Osteocyte (in vitro differentiated cells): Measurements from ENCODE around the gene ENAH. TPM values are rescaled to one million over a fixed set of nuclear protein-coding genes. Genes with fewer than 3 reads are reported as not detected.

ENCODE experiments used
- DNase-seq: peaks from one replicate; pipeline ENCODE4 v3.0.0; 2021; ENCODE audit warnings: mixed read lengths; ENCODE audit not compliant: unreplicated experiment; ENCODE audit errors: extremely low spot score
- H3K27ac Mint-ChIP-seq: one replicate; pipeline ENCODE4 v1.8.0; 2021; ENCODE audit warnings: mild to moderate bottlenecking, mixed read lengths; ENCODE audit not compliant: unreplicated experiment
- H3K27me3 Mint-ChIP-seq: one replicate; pipeline ENCODE4 v1.8.0; 2021; ENCODE audit warnings: mixed read lengths; ENCODE audit not compliant: unreplicated experiment
- H3K36me3 Mint-ChIP-seq: one replicate; pipeline ENCODE4 v1.8.0; 2021; ENCODE audit warnings: mixed read lengths; ENCODE audit not compliant: unreplicated experiment
- H3K4me1 Mint-ChIP-seq: one replicate; pipeline ENCODE4 v1.8.0; 2021; ENCODE audit warnings: mixed read lengths; ENCODE audit not compliant: unreplicated experiment
- H3K4me3 Mint-ChIP-seq: one replicate; pipeline ENCODE4 v1.8.0; 2021; ENCODE audit warnings: mild to moderate bottlenecking, moderate library complexity, mixed read lengths; ENCODE audit not compliant: unreplicated experiment
- H3K9me3 Mint-ChIP-seq: one replicate; pipeline ENCODE4 v1.8.0; 2021; ENCODE audit warnings: mixed read lengths; ENCODE audit not compliant: unreplicated experiment
- total RNA-seq: library from RNA; stranded (reverse); gene quantifications from 2 replicates; pipeline ENCODE4 v1.2.1, GENCODE V29; 2021
- TF ChIP-seq, protein P1 (sequence below): fragments of 200-600 bp; sonication (generic); IDR thresholded peaks from 2 replicates; pipeline ENCODE4 v1.5.0; 2021; ENCODE audit warnings: antibody characterized with exemption, mild to moderate bottlenecking, moderate library complexity

The ENAH gene
- total RNA-seq, 1 donor from 2014 or later = 232 TPM

DNA sequence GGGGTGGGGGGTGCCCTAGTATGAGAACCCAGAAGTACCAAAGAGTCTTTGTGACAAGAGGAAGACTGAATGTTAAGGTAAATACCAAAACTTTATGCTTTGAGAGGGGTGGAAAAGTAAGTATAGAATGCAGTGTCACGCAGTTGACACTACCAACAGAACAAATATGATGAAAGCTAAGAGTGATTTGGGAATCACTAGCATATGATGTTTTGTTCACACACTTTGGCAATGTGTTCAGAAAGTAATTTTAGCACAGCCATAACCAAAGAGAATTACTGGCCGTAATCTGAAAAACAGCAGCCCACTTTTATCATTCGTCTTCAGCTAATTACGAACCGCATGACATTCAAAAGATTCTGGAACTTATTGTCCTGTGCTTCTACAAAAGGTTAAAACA lies 59.5 kb downstream of the ENAH start:
- TF ChIP-seq, protein P1, sequence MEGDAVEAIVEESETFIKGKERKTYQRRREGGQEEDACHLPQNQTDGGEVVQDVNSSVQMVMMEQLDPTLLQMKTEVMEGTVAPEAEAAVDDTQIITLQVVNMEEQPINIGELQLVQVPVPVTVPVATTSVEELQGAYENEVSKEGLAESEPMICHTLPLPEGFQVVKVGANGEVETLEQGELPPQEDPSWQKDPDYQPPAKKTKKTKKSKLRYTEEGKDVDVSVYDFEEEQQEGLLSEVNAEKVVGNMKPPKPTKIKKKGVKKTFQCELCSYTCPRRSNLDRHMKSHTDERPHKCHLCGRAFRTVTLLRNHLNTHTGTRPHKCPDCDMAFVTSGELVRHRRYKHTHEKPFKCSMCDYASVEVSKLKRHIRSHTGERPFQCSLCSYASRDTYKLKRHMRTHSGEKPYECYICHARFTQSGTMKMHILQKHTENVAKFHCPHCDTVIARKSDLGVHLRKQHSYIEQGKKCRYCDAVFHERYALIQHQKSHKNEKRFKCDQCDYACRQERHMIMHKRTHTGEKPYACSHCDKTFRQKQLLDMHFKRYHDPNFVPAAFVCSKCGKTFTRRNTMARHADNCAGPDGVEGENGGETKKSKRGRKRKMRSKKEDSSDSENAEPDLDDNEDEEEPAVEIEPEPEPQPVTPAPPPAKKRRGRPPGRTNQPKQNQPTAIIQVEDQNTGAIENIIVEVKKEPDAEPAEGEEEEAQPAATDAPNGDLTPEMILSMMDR = no peak
- peaks cover 8% of the 10 kb centered on the region for H3K36me3 Mint-ChIP-seq
- no peaks in the 10 kb centered on the region for H3K9me3 Mint-ChIP-seq
- peaks cover 65% of the 10 kb centered on the region for H3K4me1 Mint-ChIP-seq
- H3K4me3 Mint-ChIP-seq = no peak overlapping the region
- DNase-seq = no peak
- no peaks in the 10 kb centered on the region for H3K27me3 Mint-ChIP-seq
- H3K27ac Mint-ChIP-seq = no peak overlapping the region

DNA sequence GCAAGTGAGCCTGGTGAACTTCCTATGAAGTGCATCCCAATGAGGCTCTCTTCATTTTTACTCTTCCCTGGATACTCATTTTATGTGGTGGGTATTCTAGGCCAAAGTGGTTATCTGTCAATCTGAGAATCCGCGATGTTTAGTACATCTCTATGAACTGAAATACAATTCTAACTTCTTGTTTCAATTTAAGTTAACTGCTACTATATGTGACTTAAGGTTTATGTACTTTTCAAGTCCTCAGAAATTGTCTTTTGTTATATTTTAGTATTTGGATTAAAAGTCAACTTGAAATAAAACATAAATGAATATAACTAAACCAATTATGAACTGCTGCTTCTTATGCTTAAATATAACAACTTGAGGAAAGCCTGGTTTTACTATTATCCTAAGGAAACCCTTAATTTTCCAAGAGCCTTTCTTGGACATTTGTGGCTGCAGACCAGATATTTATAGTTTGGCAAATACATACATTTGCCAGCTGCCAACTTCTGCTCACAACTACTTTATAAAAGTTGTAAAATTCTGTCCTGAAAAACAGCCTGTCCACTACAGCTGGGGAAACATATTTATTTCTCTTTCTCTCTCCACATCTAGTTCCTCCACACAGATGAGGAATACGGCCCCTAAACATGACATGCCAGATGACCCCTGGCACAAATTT lies 60.4 kb downstream of the ENAH start:
- no peak for DNase-seq
- TF ChIP-seq, protein P1 = no peak
- no peaks in the 10 kb centered on the region for H3K27me3 Mint-ChIP-seq
- H3K27ac Mint-ChIP-seq = peak overlapping the region; percentile 41
- no peak overlapping the region for H3K4me3 Mint-ChIP-seq
- H3K4me1 Mint-ChIP-seq = peaks cover 62% of the 10 kb centered on the region
- H3K36me3 Mint-ChIP-seq = peaks cover 8% of the 10 kb centered on the region
- H3K9me3 Mint-ChIP-seq = no peaks in the 10 kb centered on the region

DNA sequence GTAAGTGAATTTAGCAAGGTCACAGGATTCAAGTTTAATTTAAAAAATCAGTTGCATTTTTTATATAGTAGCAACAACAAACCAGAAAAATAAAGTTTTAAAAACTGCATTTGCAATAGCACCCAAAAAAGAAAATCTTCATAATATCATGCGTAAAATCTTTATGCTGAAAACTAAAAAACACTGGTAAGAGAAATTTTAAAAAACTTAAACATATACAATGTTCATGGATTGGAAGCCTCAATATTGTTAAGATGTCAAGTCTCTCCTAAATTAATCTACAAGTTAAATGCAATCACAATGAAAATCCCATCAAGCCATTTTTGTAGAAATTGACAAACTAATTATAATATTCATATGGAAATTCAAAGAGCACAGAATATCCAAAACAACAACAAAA lies 65.6 kb downstream of the ENAH start:
- no peaks in the 10 kb centered on the region for H3K9me3 Mint-ChIP-seq

DNA sequence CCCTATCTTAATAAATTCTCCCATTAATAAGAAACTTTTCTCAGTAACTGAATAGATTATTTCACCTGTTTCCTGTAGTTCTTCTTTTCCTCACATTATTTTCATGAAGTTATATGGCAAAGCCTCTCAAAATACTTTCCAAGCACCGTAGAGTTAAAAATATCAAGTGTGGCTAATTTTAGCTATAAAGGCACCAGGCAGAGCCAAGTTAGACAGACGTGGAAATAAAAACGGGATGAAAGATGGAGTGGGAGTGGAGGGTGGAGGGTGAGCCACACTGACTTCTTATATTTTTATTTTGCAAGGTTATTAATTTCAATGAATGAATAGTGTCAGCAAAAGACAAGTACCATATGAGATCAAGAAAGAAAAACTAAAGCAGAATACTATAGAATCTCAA lies 71.7 kb downstream of the ENAH start:
- DNase-seq = no peak
- Mint-ChIP-seq H3K4me1 (peaks cover 66% of the 10 kb centered on the region), H3K27ac (peak overlapping the region; percentile 68), H3K27me3 (no peaks in the 10 kb centered on the region), H3K36me3 (peaks cover 6% of the 10 kb centered on the region), H3K4me3 (no peak overlapping the region), H3K9me3 (no peaks in the 10 kb centered on the region)
- TF ChIP-seq, protein P1 = no peak

More for the DNA sequence above, 65.6 kb downstream of the ENAH start:
- Mint-ChIP-seq H3K27me3 (no peaks in the 10 kb centered on the region), H3K27ac (no peak overlapping the region), H3K36me3 (peaks cover 6% of the 10 kb centered on the region), H3K4me1 (peaks cover 48% of the 10 kb centered on the region), H3K4me3 (no peak overlapping the region)
- DNase-seq = no peak
- TF ChIP-seq, protein P1 = no peak

DNA sequence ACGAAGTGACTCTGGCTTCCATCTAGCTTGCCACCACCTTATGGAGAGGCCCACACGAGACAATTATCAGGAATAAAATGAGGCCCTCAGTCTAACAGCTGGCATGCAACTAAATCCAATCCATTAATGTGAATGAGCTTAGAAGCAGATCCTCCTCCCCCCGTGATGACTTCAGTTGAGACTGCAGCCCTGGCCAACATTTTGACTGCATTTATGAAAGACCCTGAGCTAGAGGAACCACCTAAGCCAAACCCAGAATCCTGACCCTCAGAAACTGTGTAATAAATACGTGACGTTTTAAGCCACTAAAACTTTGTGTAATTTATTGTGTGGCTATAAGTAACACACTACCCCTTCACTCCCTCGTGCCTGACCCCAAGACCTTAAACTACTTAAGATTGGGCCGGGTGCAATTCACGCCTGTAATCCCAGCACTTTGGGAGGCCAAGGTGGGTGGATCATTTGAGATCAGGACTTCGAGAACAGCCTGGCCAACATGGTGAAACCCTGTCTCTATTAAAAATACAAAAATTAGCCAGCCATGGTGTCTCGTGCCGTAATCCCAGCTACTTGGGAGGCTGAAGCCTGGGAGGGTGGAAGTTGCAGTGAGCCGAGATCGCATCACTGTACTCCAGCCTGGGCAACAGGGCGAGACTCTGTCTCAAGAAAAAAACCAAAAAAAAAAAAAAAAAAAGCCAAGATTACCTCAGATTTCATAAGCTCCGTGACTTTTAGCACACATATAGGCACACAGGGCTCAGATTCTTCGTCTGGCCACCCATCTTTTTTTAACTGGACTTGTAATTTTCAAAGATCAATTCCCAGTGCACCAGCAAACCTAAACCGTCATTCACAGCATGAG lies 72.5 kb downstream of the ENAH start:
- TF ChIP-seq, protein P1 = no peak
- DNase-seq = no peak
- Mint-ChIP-seq H3K27ac (peak overlapping the region; percentile 68), H3K27me3 (no peaks in the 10 kb centered on the region), H3K4me1 (peaks cover 67% of the 10 kb centered on the region), H3K9me3 (no peaks in the 10 kb centered on the region), H3K36me3 (peaks cover 6% of the 10 kb centered on the region), H3K4me3 (no peak overlapping the region)
